HG02571 (cell line): Measurements from ENCODE around the gene NFIX.

Source experiments
- ATAC-seq: cut with Tn5 transposase; IDR thresholded peaks from one replicate; pipeline ENCODE4 v1.9.1; 2021; ENCODE audit warnings: mild to moderate bottlenecking, moderate library complexity; ENCODE audit not compliant: unreplicated experiment

The NFIX gene

GRCh38 chr19:13120031-13120430, 124.8 kb downstream of the NFIX start:
- no peak for ATAC-seq

- ATAC-seq: no peak
Measured at GRCh38 chr19:13120817-13121216, 125.5 kb downstream of the NFIX start.

- ATAC-seq: no peak
Measured at GRCh38 chr19:13121551-13122274, 126.4 kb downstream of the NFIX start.

- ATAC-seq: no peak
Measured at GRCh38 chr19:13122275-13122878, 127.1 kb downstream of the NFIX start.

GRCh38 chr19:13122980-13123957, 128.0 kb downstream of the NFIX start:
- no peak for ATAC-seq

- ATAC-seq: no peak
Measured at GRCh38 chr19:13127051-13127450, 131.8 kb downstream of the NFIX start.

GRCh38 chr19:13127811-13128575, 132.7 kb downstream of the NFIX start:
- no peak for ATAC-seq

- ATAC-seq: no peak
Measured at GRCh38 chr19:13128583-13128982, 133.3 kb downstream of the NFIX start.

- no peak for ATAC-seq
Measured at GRCh38 chr19:13129384-13129783, 134.1 kb downstream of the NFIX start.

GRCh38 chr19:13130886-13131490, 135.7 kb downstream of the NFIX start:
- no peak for ATAC-seq

GRCh38 chr19:13132471-13133180, 137.4 kb downstream of the NFIX start:
- ATAC-seq: no peak

GRCh38 chr19:13133241-13133870, 138.1 kb downstream of the NFIX start:
- ATAC-seq: no peak

GRCh38 chr19:13134626-13135025, 139.4 kb downstream of the NFIX start:
- no peak for ATAC-seq

- ATAC-seq: no peak
Measured at GRCh38 chr19:13135068-13136062, 140.1 kb downstream of the NFIX start.

GRCh38 chr19:13137290-13137794, 142.1 kb downstream of the NFIX start:
- ATAC-seq: no peak

GRCh38 chr19:13138171-13138915, 143.1 kb downstream of the NFIX start:
- ATAC-seq: no peak

- ATAC-seq: no peak
Measured at GRCh38 chr19:13138916-13139198, 143.6 kb downstream of the NFIX start.
